ENCODE results near the gene SYT5. TPM values are rescaled to one million over a fixed set of nuclear protein-coding genes. Genes with fewer than 3 reads are reported as not detected.

SYT5 gene
- total RNA-seq, 1 experiment from 2014 or later: 2.3 TPM

GRCh38 chr19:55227241-55228014 lies 47.3 kb upstream of the SYT5 start:
- POLR2A ChIA-PET: no interaction called here
- CTCF ChIA-PET: no interaction called here
- intact Hi-C loops (cut with micrococcal nuclease): no loop called here
- Histone ChIP-seq H3K9ac (ENCODE audit: low read length) (no peak overlapping the region), H4K20me1 (ENCODE audit: insufficient read depth) (no peaks in the 10 kb centered on the region), H3K4me3 (replicated peaks in 1 of 2; ENCODE audit: low read depth in 1 of 2, low read length in 2 of 2) (no peak overlapping the region), H3K9me3 (ENCODE audit: control insufficient read depth in 1 of 2, insufficient read depth in 1 of 2, low read depth in 1 of 2, low read length in 2 of 2) (no peaks in the 10 kb centered on the region), H3K4me1 (ENCODE audit: control insufficient read depth in 1 of 2, insufficient read depth in 2 of 2, low read length in 2 of 2) (no peaks in the 10 kb centered on the region), H3K36me3 (ENCODE audit: control insufficient read depth in 1 of 2, insufficient read depth in 2 of 2, low read length in 2 of 2) (peaks cover 0 to 11% of the 10 kb centered on the region in 2 experiments; a peak in 1 of 4 replicates), H3K9me2 (ENCODE audit: insufficient read depth) (no peaks in the 10 kb centered on the region), H3K27ac (ENCODE audit: low read depth, low read length) (no peak overlapping the region), H2AFZ (ENCODE audit: low read depth, low read length, poor library complexity, severe bottlenecking) (no peak overlapping the region), H3K27me3 (ENCODE audit: insufficient read depth, low read length) (no peaks in the 10 kb centered on the region), H3K4me2 (ENCODE audit: low read length) (no peak overlapping the region), H3K79me2 (ENCODE audit: insufficient read depth, low read length) (no peaks in the 10 kb centered on the region; the same call in 1 of the 2 replicates)
- TF ChIP-seq YY1 (IDR thresholded peaks at IDR 0.05; ENCODE audit: extremely low read depth, insufficient replicate concordance, low read depth, low read length) (no peak), CEBPB (IDR thresholded peaks at IDR 0.05; ENCODE audit: low read depth) (no peak), ELF1 (IDR thresholded peaks at IDR 0.05; ENCODE audit: borderline replicate concordance, low read depth) (no peak), ZNF274 (IDR thresholded peaks at IDR 0.05; ENCODE audit: low read depth, low read length) (no peak), SRF (IDR thresholded peaks at IDR 0.05; ENCODE audit: low read depth) (no peak), ATF3 (IDR thresholded peaks at IDR 0.05) (no peak), POLR2A (IDR thresholded peaks at IDR 0.05; ENCODE audit: borderline replicate concordance, extremely low read depth, insufficient read depth, insufficient read length) (no peak), JUND (IDR thresholded peaks at IDR 0.05) (no peak), POLR2AphosphoS5 (IDR thresholded peaks at IDR 0.05; ENCODE audit: low read depth, low read length) (no peak), FOSL1 (IDR thresholded peaks at IDR 0.05; ENCODE audit: low read depth) (no peak), EGR1 (IDR thresholded peaks at IDR 0.05; ENCODE audit: low read depth) (no peak)
- ATAC-seq (no peak; the same call in 1 of the 2 replicates), DNase-seq (ENCODE audit: low read depth, low spot score) (no peak)
- RAD21 ChIA-PET (ENCODE audit: low non-redundant PET in 1 of 2, low total read pairs in 2 of 2, uncharacterized antibody in 2 of 2, unreplicated experiment in 2 of 2): no interaction called here
- no TSS peak for BruUV-seq (replicated peaks)

- Histone ChIP-seq H3K27me3 (ENCODE audit: insufficient read depth, low read length) (no peaks in the 10 kb centered on the region), H3K27ac (ENCODE audit: low read depth, low read length) (no peak overlapping the region), H3K4me1 (ENCODE audit: control insufficient read depth in 1 of 2, insufficient read depth in 2 of 2, low read length in 2 of 2) (no peaks in the 10 kb centered on the region), H3K4me3 (replicated peaks in 1 of 2; ENCODE audit: low read depth in 1 of 2, low read length in 2 of 2) (no peak overlapping the region), H3K9me2 (ENCODE audit: insufficient read depth) (no peaks in the 10 kb centered on the region), H2AFZ (ENCODE audit: low read depth, low read length, poor library complexity, severe bottlenecking) (no peak overlapping the region), H4K20me1 (ENCODE audit: insufficient read depth) (no peaks in the 10 kb centered on the region), H3K9ac (ENCODE audit: low read length) (no peak overlapping the region), H3K9me3 (ENCODE audit: control insufficient read depth in 1 of 2, insufficient read depth in 1 of 2, low read depth in 1 of 2, low read length in 2 of 2) (no peaks in the 10 kb centered on the region), H3K4me2 (ENCODE audit: low read length) (no peak overlapping the region), H3K36me3 (ENCODE audit: control insufficient read depth in 1 of 2, insufficient read depth in 2 of 2, low read length in 2 of 2) (0 out of 4 replicates have a peak, but pooled peaks cover 0 to 11% of the 10 kb centered on the region in 2 experiments), H3K79me2 (ENCODE audit: insufficient read depth, low read length) (no peaks in the 10 kb centered on the region)
- ChIA-PET POLR2A (no interaction called here), CTCF (no interaction called here), RAD21 (ENCODE audit: low non-redundant PET in 1 of 2, low total read pairs in 2 of 2, uncharacterized antibody in 2 of 2, unreplicated experiment in 2 of 2) (no interaction called here)
- intact Hi-C loops (cut with micrococcal nuclease): no loop called here
- ATAC-seq (no peak), DNase-seq (ENCODE audit: low read depth, low spot score) (no peak)
- no peak for TF ChIP-seq CTCF (IDR thresholded peaks at IDR 0.05 in 2 of 3, conservative IDR thresholded peaks at IDR 0.05 in 1 of 3; ENCODE audit: borderline replicate concordance in 1 of 3, insufficient read depth in 1 of 3, low read depth in 2 of 3, low read length in 2 of 3)
- TF ChIP-seq EZH2phosphoT487 (IDR thresholded peaks at IDR 0.05; ENCODE audit: borderline replicate concordance): no peak
- no peak for TF ChIP-seq SIN3A (IDR thresholded peaks at IDR 0.05; ENCODE audit: low read depth)
- no peak for TF ChIP-seq YY1 (IDR thresholded peaks at IDR 0.05; ENCODE audit: extremely low read depth, insufficient replicate concordance, low read depth, low read length)
- no peak for TF ChIP-seq EZH2 (IDR thresholded peaks at IDR 0.05)
- TF ChIP-seq ZNF274 (IDR thresholded peaks at IDR 0.05; ENCODE audit: low read depth, low read length): no peak
- TF ChIP-seq TCF7L2 (IDR thresholded peaks at IDR 0.05; ENCODE audit: borderline replicate concordance, extremely low read depth, insufficient read depth, insufficient read length): no peak
- no peak for TF ChIP-seq POLR2AphosphoS5 (IDR thresholded peaks at IDR 0.05; ENCODE audit: low read depth, low read length)
- no peak for TF ChIP-seq MAX (IDR thresholded peaks at IDR 0.05)
- no TSS peak for BruUV-seq (replicated peaks)
These were observed 46.7 kb upstream of the SYT5 start for GRCh38 chr19:55226788-55227187.
